ENCODE data around the gene SMARCA2.

The SMARCA2 gene

DNA sequence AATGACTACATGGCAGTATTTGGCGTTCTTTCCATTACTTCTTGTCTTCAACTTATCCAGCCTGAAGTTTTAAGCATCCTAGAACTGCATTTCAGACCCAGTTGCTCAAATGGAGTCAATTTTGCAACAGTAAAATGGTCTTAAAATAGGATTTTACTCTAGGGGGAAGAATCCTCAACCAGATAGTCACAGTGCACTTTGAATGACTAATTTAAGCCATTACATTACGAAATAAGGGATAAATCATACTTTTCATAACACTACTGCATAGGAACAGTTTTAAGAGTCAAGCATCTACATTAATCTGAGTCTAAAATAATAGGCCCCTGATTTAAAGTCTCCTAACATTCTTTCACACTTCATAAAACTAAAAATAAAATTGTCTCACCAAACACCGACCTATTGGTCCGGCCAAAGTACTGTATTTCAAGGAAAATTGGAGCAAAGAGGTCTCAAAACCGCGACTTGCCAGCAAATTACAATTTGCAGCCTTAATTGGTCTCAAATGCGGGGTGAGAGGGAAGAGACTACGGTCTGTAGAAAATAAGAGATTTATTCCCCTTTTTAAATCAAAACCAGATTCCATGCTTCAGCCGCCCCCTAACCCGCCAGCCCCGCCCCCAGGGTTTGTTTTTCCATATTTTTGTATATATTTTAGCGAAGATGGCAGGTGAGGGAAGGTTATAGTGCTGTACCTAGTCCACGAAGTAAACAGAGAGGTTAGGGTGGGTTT, 1.2 kb upstream of the SMARCA2 start:
- no peak for DNase-seq

DNA sequence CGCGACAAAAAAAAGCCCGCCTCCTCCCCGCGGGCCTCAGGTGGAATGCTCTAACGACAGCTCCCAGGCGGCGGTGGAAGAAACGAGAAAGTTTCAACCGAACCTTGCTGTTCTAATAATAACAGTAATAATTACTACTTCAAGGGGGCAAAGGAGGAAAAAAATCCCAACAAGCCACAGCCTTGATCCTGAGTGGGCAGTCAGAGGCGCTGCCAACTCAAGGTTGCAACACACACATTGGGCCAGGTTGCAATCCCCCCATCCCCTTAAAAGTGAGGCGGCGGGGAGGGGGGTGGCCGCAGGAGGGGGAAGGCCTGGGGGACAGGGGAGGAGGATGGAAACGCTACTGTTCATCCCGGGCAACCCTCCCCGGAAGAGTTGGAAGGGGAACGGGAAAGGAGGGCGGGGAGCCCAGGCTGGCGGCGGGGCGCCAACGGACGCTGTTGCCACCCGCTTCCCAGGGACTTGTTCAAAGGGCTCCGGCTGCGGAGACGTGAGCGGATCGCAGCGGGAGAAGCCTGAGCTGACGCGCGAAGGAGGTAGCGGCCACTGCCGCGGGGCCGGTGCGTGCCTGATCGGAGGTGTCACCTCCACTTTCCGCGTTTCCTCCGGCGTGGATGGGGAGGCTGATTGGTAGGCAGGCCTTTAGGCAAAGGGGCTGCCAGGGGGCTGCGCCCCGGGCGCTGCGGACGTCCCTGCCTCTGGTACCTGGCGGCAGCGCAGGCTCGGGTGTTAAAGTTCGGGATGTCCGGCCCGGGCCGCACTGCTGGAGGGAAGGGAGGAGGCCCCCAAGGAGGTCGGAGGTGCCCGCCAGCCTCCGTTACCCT, 647 bp downstream of the SMARCA2 start:
- DNase-seq = peak; percentile 87

DNA sequence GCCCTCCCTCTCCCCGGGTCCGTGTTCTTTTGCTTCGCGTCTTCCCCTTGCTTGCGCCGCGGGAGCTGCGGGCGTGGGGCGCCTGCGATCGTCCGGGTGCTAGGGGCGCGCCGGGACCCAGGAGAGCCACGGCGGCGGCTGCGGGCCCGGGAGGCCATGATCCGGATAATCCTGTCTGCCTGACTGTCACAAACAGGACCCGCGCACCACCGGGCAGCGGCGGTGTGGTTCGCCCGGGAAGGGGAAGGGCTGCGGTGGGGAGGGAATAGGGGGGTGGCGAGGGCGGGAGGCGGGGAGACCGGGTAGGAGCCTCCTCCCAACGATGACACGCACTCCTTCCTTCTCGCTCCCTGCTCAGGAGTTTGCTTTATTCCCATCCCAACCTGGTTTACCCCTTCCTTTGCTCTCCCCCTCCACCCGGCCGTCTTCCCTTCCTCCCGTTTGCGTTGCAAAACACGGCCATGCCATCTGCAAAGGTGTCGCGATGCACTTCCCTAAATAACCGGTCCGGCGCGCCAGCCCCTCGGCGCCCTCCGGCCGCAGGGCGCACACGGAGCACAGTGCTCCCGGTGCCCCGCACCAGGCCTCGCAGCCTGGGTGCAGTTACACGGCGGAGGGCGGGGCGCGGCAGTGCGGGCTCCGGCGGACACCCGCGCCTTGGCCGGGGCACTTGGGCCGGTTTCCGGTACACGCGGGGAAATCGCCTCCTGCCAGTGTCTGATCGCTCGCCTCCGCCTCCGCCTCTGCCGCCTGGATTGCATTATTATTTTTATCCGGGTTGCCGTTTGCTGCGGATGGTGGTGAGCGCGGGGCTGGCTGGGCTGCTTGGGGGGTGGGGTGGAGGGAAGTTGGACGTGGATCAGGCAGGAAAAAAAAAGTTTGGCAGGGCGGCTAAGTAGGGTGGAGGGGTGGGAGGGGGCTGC, 1.5 kb downstream of the SMARCA2 start:
- peak; percentile 86 for DNase-seq

DNA sequence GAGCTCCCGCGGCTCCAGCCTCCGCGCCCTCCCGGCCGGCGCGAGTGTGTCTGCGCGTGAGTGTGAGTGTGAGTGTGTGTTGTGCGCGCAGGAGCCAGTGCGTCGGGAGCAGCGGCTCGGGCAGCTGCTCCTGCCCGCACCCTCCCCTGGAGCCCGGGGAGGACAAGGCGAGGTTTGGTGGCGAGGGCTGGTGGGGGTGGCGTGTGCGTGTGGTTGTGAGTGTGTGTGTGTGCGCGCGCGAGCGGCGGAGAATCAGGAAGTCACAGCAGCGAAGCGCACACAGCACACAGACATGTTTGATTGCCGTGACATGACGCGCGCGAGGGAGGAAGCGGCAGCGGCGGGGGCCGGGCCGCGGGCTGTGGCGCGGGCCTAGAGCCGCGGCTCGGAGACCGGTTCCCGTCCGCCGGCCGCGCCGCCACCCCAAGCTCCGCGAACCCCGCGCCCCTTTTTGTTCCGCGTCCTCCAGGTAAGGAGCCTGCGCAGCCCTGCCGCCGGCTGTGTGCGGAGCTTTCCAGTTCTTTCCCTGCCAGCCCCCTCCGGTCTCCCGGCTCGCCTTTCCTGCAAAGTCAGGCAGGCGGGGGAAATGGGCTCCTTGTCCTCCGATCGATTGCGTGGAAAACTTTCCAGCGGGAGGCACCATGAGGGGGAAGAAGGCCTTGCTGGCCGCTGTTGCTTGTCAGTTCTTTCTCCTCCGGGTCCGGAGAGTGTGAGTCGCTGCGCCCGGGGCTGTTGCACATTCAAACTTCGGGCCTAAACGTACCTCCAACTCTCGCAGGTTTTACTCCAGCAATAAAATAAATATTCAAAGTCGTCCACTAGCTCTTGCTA, 2.4 kb downstream of the SMARCA2 start:
- DNase-seq = peak; percentile 91

DNA sequence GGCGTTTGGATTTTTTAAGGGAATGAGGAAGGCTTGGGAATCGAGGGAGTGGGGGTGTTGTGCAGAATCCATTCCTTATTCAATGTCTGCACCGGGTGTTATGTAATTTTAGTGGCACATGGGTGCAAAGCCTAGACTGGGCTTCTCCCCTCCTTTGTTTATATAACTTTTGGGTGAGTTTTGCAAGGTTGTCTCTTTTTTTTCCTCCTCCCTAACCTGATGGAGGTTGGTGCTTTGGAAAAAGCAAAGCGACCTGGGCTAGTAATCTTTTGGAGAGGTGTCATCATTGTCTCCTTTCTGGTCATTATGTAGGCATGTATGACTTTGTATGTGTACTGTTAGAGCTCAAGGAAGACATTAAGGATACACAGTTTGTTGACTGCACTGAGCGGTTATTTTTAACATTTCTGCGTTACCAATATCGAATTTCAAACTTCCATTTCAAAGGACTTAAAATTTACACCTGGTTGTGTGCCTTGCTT, 3.1 kb downstream of the SMARCA2 start:
- no peak for DNase-seq

DNA sequence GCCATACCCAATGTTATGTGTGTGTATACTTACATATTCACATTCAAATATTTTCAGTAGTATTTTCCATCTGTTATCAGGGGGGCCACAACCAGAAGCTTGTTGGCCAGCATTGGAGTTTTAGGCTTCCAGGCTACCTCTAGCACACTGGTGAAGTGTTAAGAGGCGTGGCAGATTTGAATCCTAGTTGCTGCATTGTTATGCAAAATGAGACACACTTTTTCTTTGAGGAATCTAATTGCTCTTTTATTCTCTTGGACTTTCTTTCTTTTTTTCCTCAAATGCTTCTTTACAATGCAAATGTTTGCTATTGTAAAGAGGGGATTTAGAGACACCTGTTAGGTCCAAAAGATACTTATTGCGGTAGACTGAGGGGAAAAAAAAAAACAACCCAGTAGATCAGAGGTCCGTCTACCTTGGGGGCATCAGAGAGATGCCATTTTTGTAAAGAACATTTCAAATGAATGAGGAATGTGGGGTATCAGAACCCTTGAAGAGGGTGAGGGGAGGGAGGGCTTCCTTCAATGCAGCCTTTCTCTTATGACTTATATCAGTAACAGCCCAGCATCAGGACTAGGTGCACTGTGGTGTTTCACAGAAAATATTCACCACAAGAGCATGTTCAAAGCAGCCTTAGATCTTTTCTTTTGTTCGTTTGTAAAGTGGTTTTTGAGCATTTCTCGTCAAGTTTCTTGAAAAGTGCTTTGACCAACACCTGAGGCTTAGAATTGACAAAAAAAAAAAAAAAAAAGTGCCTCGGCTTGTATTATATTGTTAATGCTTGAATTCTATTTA, 3.8 kb downstream of the SMARCA2 start:
- DNase-seq = no peak

DNA sequence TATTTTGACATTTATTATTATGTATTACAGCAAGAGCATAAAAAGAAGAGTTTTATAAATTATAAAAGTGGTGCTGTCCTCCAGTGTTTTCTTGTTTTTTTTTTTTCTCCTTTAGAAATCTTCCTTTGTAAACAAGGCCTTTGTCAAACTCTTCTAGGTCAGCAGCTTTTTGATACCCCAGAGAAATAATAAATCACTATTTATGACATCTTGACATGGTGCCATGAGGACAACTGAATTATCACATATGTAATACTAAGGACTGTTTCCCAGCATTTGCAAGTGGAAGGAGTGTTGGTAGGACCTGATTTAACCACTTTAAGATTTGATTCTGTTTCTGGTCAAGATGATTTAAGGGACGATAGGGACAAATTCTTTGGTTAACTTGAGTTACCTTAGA, 4.6 kb downstream of the SMARCA2 start:
- DNase-seq = no peak

DNA sequence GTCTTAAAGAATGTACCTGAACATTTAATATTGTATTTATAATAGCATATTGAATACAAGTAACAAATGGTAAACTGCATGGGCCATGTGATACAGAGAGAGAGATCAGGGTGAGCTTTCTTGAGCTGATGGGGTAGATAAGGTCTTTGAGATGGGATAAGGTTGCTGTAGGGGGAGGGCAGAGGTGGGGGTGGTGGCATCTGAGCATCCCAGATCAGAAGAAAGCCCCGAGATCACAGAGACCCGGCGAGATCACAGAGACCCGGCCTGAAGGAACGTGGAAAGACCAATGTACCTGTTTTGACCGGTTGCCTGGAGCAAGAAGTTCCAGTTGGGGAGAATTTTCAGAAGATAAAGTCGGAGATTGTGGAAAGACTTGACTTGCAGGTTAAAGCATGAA, 6.6 kb downstream of the SMARCA2 start:
- no peak for DNase-seq

DNA sequence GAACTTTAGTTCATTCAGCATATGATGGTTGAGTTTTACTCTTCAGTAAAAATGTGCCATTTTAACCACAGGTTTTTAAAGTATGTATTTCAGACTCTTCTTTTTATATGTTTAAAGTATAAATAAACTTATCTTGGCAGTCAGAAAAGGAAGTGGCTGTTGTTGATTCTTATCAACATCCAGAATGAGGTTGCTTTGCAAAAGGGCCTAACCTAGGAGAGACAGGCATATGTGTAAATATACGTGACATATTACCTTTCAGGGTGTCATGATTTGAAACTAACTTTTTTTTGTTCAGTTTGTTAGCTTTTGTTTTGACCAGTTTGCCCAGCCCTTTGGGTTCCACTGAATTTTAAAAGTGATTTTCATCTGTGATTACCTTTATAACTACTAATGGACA, 7.4 kb downstream of the SMARCA2 start:
- no peak for DNase-seq

DNA sequence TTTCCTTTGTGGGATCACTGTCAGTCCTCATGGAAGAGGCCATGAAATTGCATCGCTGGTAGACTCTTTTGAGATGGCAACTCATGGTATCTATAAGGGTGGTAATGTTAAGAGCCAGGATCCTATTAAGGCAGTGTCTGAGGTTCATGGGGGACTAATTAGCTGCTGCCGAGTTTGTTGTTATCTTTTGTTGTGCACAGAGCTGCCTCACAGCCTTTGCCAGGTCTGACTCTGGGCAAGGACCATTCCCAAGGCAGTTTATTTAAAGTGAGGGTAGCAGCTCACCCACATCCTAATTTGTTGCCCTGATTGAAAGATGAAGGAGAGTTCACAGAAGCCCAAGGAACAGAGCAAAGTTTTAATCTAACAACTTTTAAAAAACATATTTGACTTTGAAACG, 7.9 kb downstream of the SMARCA2 start:
- DNase-seq = no peak

DNA sequence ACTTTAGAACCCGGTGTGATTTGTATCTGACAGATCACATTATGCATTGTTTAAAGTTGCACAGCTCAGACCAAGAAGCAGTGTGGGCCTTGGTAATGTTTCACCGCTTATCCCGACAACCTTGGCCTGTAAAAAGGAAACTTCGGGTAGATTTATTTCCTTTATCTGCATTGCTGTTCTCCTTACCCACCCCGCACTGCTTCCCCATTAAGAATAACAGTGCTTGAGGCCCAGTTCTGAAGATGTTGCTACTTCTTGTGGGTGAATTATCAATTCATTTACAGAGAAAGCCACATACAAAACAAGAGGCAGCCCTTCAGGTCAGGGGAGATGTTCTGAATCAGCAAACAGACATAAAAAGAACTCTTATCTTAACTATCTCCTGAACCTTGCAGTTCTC, 8.4 kb downstream of the SMARCA2 start:
- no peak for DNase-seq

DNA sequence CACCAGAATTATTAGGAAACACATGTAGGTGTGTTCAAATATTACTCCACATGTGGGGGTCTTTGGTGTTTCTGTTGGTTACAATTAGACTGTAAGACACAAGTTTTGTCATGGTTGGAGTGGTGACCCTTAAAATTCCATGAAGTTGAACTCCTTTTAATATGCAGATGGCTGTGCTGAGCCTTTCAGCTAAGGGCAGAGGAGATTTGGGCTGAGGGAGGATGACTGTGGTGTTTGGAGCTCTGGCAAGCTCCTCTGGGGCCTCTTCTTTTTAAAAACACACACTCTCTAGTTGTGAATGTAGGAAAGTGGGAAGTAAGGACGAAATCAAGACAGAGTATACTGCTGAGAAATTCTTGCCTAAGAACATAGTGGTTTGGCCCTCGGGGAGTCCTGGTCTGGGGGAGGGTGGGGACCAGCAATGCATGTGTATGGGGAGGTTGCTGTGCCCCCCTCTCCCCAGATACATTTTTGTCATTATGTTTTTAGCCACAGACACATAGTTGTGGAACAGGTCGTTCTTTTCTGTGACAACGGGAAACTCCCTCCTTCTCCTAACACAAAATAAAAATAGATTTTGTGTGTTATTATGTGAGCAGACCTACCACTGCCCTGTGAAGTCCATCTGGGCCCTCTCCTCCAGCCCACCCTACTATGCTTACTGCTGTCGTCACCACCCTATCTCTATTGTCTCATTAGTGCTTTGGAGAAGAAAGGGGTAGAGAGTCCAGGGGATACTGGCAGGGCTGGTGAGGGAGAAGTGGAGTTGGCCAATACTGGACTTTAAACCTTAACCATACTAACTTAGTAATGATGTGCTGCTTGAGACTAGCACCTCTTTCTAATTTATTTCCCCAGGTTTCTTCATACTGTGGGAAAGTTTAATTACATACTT, 10.0 kb downstream of the SMARCA2 start:
- DNase-seq = no peak

DNA sequence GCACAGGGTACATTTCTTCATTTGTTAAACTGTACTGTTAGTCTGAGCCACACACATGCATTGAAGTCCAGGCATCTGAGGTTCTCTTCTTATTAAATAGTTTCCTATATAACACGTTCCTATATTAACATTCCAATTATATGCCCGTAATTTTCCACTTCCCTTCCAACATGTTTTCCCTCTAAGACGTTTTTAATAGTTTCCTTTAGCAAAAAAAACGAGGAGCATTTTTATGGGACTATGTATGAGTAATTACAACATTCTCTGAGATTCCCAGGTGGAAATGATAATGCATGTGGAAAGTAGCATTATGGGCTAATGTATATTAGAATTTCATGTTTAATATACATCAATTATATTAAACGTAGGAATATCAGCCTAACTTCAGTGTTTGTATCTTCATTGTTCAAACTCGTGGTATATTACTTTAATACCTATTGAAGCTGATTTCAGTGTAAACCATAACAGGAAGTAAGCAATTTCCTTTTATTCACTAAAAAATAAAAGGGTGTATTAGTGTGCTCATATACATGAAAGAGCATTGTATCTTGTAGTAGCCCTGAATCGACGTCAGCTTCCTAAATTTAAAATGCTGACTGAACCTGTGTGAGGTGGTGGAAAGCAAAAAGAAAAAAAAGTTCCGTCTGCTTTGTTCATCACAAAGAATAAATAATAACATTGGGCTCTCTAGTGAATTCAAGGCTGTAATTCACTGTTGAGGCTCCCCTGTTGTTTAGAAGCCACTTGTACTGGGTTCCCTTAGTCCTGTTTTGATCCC, 11.3 kb downstream of the SMARCA2 start:
- no peak for DNase-seq

DNA sequence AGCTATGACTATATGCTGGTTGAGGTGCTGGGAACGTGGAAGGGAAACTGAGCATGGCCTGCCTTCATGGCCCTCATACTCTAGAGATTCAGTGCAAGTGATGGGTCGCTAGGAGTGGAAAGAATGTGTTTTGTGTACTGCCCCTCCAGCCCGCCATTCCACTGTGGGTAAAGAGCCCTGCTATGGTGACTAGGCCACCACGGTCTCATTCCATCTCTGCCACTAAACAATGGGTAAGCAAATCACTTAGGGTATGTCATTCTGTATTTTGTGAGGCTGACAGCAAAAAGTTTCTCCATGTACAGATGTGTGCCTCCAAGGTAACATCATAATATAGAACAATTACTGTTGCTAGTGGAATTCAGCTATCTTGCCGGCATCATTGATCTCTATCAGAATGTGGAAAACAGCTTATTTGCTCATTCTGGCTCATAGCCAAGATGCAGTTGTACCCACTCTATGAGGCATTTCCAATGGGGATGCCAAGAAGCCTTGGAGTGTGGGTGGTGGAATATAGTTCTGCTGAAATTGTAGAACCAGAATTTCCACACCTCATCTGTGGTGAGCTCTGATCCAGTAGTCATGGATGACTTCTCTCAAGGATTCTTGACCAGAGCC, 12.5 kb downstream of the SMARCA2 start:
- no peak for DNase-seq

DNA sequence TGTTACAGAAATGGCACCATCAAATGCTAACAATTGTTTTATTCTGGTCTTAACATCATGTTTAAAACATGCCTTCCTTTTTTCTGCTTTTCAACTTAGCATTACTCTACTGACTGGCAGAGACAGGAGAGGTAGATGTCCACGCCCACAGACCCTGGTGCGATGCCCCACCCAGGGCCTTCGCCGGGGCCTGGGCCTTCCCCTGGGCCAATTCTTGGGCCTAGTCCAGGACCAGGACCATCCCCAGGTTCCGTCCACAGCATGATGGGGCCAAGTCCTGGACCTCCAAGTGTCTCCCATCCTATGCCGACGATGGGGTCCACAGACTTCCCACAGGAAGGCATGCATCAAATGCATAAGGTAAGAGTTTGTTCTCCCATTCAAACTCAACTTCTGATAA, 13.7 kb downstream of the SMARCA2 start:
- DNase-seq = no peak

DNA sequence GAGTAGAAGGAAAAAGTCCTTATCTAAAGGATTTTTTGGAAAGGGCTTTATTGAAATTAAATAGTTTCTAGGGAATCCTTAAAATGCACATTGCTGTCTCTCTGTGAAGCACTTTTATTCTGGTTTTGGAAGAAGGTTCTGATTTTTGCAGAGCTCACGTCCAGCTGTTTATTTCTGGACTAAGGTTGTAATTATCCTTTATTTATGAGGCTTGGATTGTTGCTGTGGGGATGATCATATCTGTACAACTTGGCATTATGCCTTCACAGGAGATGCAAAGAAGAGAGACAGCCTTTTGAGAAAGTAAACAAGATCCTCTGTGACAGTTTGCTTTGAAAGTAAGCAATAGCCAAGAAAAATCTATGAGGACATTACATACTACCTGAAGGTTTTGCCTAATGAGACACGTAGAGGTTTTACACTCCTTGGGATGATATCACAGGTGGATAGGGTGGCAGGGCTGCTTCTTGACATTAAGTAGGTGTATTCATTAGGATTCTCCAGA, 14.6 kb downstream of the SMARCA2 start:
- no peak for DNase-seq

DNA sequence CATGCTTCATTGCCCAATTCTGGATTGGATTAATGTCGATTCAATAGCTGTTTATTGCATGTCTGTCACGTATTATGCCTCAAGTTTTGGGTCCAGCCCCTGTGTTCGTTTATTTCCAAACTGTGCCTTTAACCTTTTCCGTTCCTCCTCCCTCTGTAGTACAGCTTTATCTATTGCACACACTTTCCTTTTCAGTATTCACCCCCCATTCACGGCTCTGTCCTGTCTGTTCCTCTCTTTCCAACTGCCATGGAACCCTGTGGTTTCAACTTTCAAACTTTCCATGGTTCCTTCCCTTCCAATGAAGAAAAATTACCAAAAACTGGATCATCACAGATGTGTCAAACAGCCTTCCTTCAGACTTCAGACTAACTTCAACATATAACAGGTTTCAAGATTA, 17.1 kb downstream of the SMARCA2 start:
- no peak for DNase-seq

DNA sequence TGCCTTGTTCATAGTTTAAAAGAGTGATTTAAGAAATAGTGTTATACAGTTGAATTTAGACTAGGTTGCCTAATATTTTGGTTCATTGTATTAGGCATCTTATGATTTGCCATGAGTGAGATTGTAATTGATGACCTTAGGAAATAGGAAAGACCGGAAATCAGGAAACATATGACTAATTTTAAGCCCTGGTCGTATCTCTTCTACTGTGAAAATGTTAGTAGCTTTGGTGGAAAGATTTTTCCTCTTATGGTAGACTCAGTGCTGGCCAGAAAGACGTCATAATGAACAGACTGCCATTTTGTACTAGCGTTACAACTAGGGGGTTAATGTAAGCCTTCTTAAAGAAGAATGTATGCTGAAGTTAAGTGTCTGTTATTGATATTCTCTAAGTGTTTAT, 21.7 kb downstream of the SMARCA2 start:
- DNase-seq = no peak
